Upper lobe of left lung (tissue), 6 donors: ENCODE data around the gene PLXNA4. TPM values are rescaled to one million over a fixed set of nuclear protein-coding genes. Genes with fewer than 3 reads are reported as not detected.

Experiments
- ATAC-seq, 2 donors: fragments of 200-7000 bp; cut with Tn5 transposase; one replicate each; pipeline ENCODE4 v1.9.1; 2022; ENCODE audit warnings: mild to moderate bottlenecking in 2 of 2, moderate library complexity in 2 of 2; ENCODE audit not compliant: low FRiP score in 2 of 2
- DNase-seq, 2 donors: peaks; one replicate each; pipeline ENCODE4 v3.0.0-alpha.2; 2019 to 2020
- H3K27ac ChIP-seq, 4 donors: fragments of 200-600 bp; sonication (generic); one replicate each; pipeline ENCODE4 v1.5.1; 2016 to 2019
- H3K27me3 ChIP-seq, 4 donors: fragments of 200-600 bp; sonication (generic); one replicate each; pipeline ENCODE4 v1.5.1; 2017 to 2019
- H3K36me3 ChIP-seq, 4 donors: fragments of 200-600 bp; sonication (generic); one replicate each; pipeline ENCODE4 v1.5.1; 2016 to 2019
- H3K4me1 ChIP-seq, 4 donors: fragments of 200-600 bp; sonication (generic); one replicate each; pipeline ENCODE4 v1.5.1; 2018 to 2019
- H3K4me3 ChIP-seq, 4 donors: fragments of 200-600 bp; sonication (generic); one replicate each; pipeline ENCODE4 v1.5.1; 2017 to 2019; ENCODE audit warnings: mild to moderate bottlenecking in 2 of 4, moderate library complexity in 1 of 4
- H3K9me3 ChIP-seq, 4 donors: fragments of 200-600 bp; sonication (generic); one replicate each; pipeline ENCODE4 v1.5.1; 2018 to 2019
- CTCF ChIP-seq, 6 experiments: fragments of 450-650 bp in 4 of 6; fragments of 200-600 bp in 2 of 6; sonication (generic) in 2 of 6; IDR thresholded peaks; one replicate each; pipeline ENCODE4 v1.5.1; 2016 to 2019; ENCODE audit warnings: antibody characterized with exemption in 6 of 6
- EP300 ChIP-seq, 4 donors: sonication (generic); formaldehyde crosslinking; IDR thresholded peaks; one replicate each; pipeline ENCODE4 v1.5.1; 2017; ENCODE audit warnings: antibody characterized with exemption in 4 of 4, control low read depth in 2 of 4
- POLR2A ChIP-seq, 4 donors: fragments of 450-650 bp; IDR thresholded peaks; one replicate each; pipeline ENCODE4 v1.5.1; 2016 to 2017; ENCODE audit warnings: antibody characterized with exemption in 4 of 4, mild to moderate bottlenecking in 2 of 4
- POLR2AphosphoS5 ChIP-seq, 2 donors: sonication (generic); formaldehyde crosslinking; IDR thresholded peaks; one replicate each; pipeline ENCODE4 v1.5.1; 2017; ENCODE audit warnings: antibody characterized with exemption in 2 of 2
- WGBS, 2 donors: methylation state at CpG; one replicate each; pipeline ENCODE4 v1.1.5; 2017 to 2018; 5-methylcytosine and 5-hydroxymethylcytosine counted together
- total RNA-seq, 6 donors: library from RNA; depleted of rRNA in 4 of 6; stranded (reverse); fragments of >200 nt in 4 of 6; gene quantifications; one replicate each; pipeline versions ENCODE4 v1.1.0 to v1.2.1, GENCODE V29; 2016 to 2021
- donor health status: DM: no; HTN: no; CAD: no; lungs with moderate emphysema.
- donor health status: DM: no; HTN: yes; CAD: no; lungs with severe emphysema.

The PLXNA4 gene
- total RNA-seq, 6 donors from 2014 or later: 1.1 to 5.9 (median 2.6) TPM

- DNase-seq (no peak), ATAC-seq (no peak)
- Histone ChIP-seq H3K4me1 (no peaks in the 10 kb centered on the region), H3K4me3 (no peak overlapping the region), H3K36me3 (no peaks in the 10 kb centered on the region), H3K27ac (no peak overlapping the region), H3K9me3 (no peaks in the 10 kb centered on the region), H3K27me3 (no peaks in the 10 kb centered on the region)
- WGBS, 2 donors: 55 to 64% methylated on average over 4 of the region's 4 CpGs
- TF ChIP-seq POLR2A (IDR thresholded peaks at IDR 0.05) (no peak), POLR2AphosphoS5 (IDR thresholded peaks at IDR 0.05) (no peak), CTCF (IDR thresholded peaks at IDR 0.05) (no peak), EP300 (IDR thresholded peaks at IDR 0.05) (no peak)
Observed at GRCh38 chr7:132092106-132092505, 484.2 kb downstream of the PLXNA4 start.

- Histone ChIP-seq H3K36me3 (no peaks in the 10 kb centered on the region), H3K4me1 (no peaks in the 10 kb centered on the region), H3K9me3 (no peaks in the 10 kb centered on the region), H3K27me3 (no peaks in the 10 kb centered on the region), H3K27ac (no peak overlapping the region), H3K4me3 (no peak overlapping the region)
- TF ChIP-seq CTCF (IDR thresholded peaks at IDR 0.05): no peak
- TF ChIP-seq POLR2AphosphoS5 (IDR thresholded peaks at IDR 0.05): no peak
- TF ChIP-seq EP300 (IDR thresholded peaks at IDR 0.05): no peak
- no peak for TF ChIP-seq POLR2A (IDR thresholded peaks at IDR 0.05)
- DNase-seq: no peak
- WGBS, 2 donors: 55 to 61% methylated on average over 1 of the region's 1 CpG
- no peak for ATAC-seq
Observed at GRCh38 chr7:132091706-132092105, 484.6 kb downstream of the PLXNA4 start.

- Histone ChIP-seq H3K9me3 (no peaks in the 10 kb centered on the region), H3K27me3 (no peaks in the 10 kb centered on the region), H3K27ac (no peak overlapping the region), H3K4me1 (no peaks in the 10 kb centered on the region), H3K4me3 (no peak overlapping the region), H3K36me3 (no peaks in the 10 kb centered on the region)
- no peak for DNase-seq
- no peak for ATAC-seq
- 65 to 69% methylated on average over 4 of the region's 4 CpGs for WGBS, 2 donors
- TF ChIP-seq CTCF (IDR thresholded peaks at IDR 0.05): no peak
- no peak for TF ChIP-seq POLR2A (IDR thresholded peaks at IDR 0.05)
Observed at GRCh38 chr7:132090444-132090843, 485.8 kb downstream of the PLXNA4 start.

- Histone ChIP-seq H3K36me3 (no peaks in the 10 kb centered on the region), H3K4me1 (no peaks in the 10 kb centered on the region), H3K4me3 (no peak overlapping the region), H3K27ac (no peak overlapping the region), H3K9me3 (no peaks in the 10 kb centered on the region), H3K27me3 (no peaks in the 10 kb centered on the region)
- DNase-seq (no peak), ATAC-seq (no peak)
- WGBS, 2 donors: 83 to 84% methylated on average over 3 of the region's 3 CpGs
- TF ChIP-seq CTCF (IDR thresholded peaks at IDR 0.05) (no peak), POLR2A (IDR thresholded peaks at IDR 0.05) (no peak), EP300 (IDR thresholded peaks at IDR 0.05) (no peak), POLR2AphosphoS5 (IDR thresholded peaks at IDR 0.05) (no peak)
Observed at GRCh38 chr7:132089356-132089755, 486.9 kb downstream of the PLXNA4 start.

GRCh38 chr7:132087421-132087820 lies 488.8 kb downstream of the PLXNA4 start:
- Histone ChIP-seq H3K36me3 (no peaks in the 10 kb centered on the region), H3K4me1 (no peaks in the 10 kb centered on the region), H3K27ac (no peak overlapping the region), H3K27me3 (no peaks in the 10 kb centered on the region), H3K9me3 (no peaks in the 10 kb centered on the region), H3K4me3 (no peak overlapping the region)
- ATAC-seq (no peak), DNase-seq (no peak)
- no peak for TF ChIP-seq EP300 (IDR thresholded peaks at IDR 0.05)
- TF ChIP-seq POLR2A (IDR thresholded peaks at IDR 0.05): no peak
- TF ChIP-seq POLR2AphosphoS5 (IDR thresholded peaks at IDR 0.05): no peak
- TF ChIP-seq CTCF (IDR thresholded peaks at IDR 0.05): no peak
- WGBS, 2 donors: 83% methylated on average over 2 of the region's 2 CpGs; no CpG with 5 or more reads in 1 of the 2 donors
